Adipose tissue (tissue), 3 donors: ENCODE data around the gene NMS. TPM values are rescaled to one million over a fixed set of nuclear protein-coding genes. Genes with fewer than 3 reads are reported as not detected.
"Not testable (repeated sequence)": the region's sequence is repeated elsewhere in the genome, so short reads cannot be mapped to it uniquely, and the experiment has no call there.

Source experiments
- H3K27ac ChIP-seq: one replicate; pipeline ENCODE4 v1.5.1; 2013; ENCODE audit warnings: low read depth, low read length
- WGBS, 3 donors: extraction: QIAGEN DNeasy Blood & Tissue Kit; methylation state at CpG; one replicate each; pipeline ENCODE4 v1.1.7; 2013; 5-methylcytosine and 5-hydroxymethylcytosine counted together
- polyA plus RNA-seq, 3 donors: library from polyadenylated mRNA; stranded (reverse); fragments of 200-250 nt; gene quantifications; one replicate each; pipeline ENCODE4 v1.2.3, GENCODE V29; 2013
- donor health status: healthy with polysubstance abuse.
- donor health status: Bipolar disorder and iron deficiency.
- donor health status: healthy.

The NMS gene
- polyA plus RNA-seq, result not detected

GRCh38 chr2:100470182-100470581 is at the start of gene NMS:
Gene NMS (plus strand): TSS chr2:100470482. CDS start chr2:100470489, 7 bp downstream.
- WGBS, 3 donors, result 80 to 94% (median 92%) methylated on average over 7 of the region's 7 CpGs
- H3K27ac ChIP-seq, result no peak within 1 kb of the TSS

GRCh38 chr2:100422320-100423055 is 47.8 kb upstream of the NMS start:
- 83 to 92% (median 90%) methylated on average over 4 of the region's 4 CpGs for WGBS, 3 donors
- no peak overlapping the region for H3K27ac ChIP-seq

GRCh38 chr2:100423631-100424030 is 46.7 kb upstream of the NMS start:
- H3K27ac ChIP-seq, result no peak overlapping the region
- WGBS, 3 donors, result 86 to 91% (median 90%) methylated on average over 1 of the region's 1 CpG

GRCh38 chr2:100424277-100424875 is 45.9 kb upstream of the NMS start:
- no peak overlapping the region for H3K27ac ChIP-seq
- WGBS, 3 donors, result 70 to 86% (median 86%) methylated on average over 4 of the region's 4 CpGs

- WGBS, 3 donors, result 74% methylated on average over 4 of the region's 4 CpGs
- H3K27ac ChIP-seq, result no peak overlapping the region
Measured at GRCh38 chr2:100425107-100425506, 45.2 kb upstream of the NMS start.

GRCh38 chr2:100425573-100426383 is 44.5 kb upstream of the NMS start:
- WGBS, 3 donors, result 65 to 85% (median 71%) methylated on average over 15 of the region's 15 CpGs
- H3K27ac ChIP-seq, result no peak overlapping the region

GRCh38 chr2:100426384-100426720 is 43.9 kb upstream of the NMS start:
- H3K27ac ChIP-seq, result no peak overlapping the region
- 85 to 87% (median 87%) methylated on average over 18 of the region's 18 CpGs for WGBS, 3 donors

GRCh38 chr2:100427111-100427510 is 43.2 kb upstream of the NMS start:
- 85 to 91% (median 90%) methylated on average over 12 of the region's 12 CpGs for WGBS, 3 donors
- H3K27ac ChIP-seq, result no peak overlapping the region

GRCh38 chr2:100427627-100428258 is 42.5 kb upstream of the NMS start:
- WGBS, 3 donors, result 22 to 37% (median 31%) methylated on average over 11 of the region's 11 CpGs
- H3K27ac ChIP-seq, result no peak overlapping the region

- 37 to 56% (median 39%) methylated on average over 1 of the region's 1 CpG for WGBS, 3 donors
- no peak overlapping the region for H3K27ac ChIP-seq
Measured at GRCh38 chr2:100429726-100430125, 40.6 kb upstream of the NMS start.

GRCh38 chr2:100437751-100438150 is 32.5 kb upstream of the NMS start:
- 71 to 79% (median 72%) methylated on average over 8 of the region's 8 CpGs for WGBS, 3 donors

GRCh38 chr2:100446696-100447095 is 23.6 kb upstream of the NMS start:
- WGBS, 3 donors, result 73 to 78% (median 73%) methylated on average over 2 of the region's 2 CpGs
- H3K27ac ChIP-seq, result no peak overlapping the region

More at GRCh38 chr2:100437751-100438150, 32.5 kb upstream of the NMS start:
- H3K27ac ChIP-seq, result no peak overlapping the region

GRCh38 chr2:100451092-100451491 is 19.2 kb upstream of the NMS start:
- H3K27ac ChIP-seq, result no peak overlapping the region
- 83 to 88% (median 84%) methylated on average over 5 of the region's 5 CpGs for WGBS, 3 donors

- H3K27ac ChIP-seq, result no peak overlapping the region
Measured at GRCh38 chr2:100451734-100452133, 18.5 kb upstream of the NMS start.

- no peak overlapping the region for H3K27ac ChIP-seq
- WGBS, 3 donors, result 64 to 73% (median 73%) methylated on average over 4 of the region's 4 CpGs
Measured at GRCh38 chr2:100453853-100454252, 16.4 kb upstream of the NMS start.

GRCh38 chr2:100456357-100456756 is 13.9 kb upstream of the NMS start:
- not testable (repeated sequence) for H3K27ac ChIP-seq

- 68 to 89% (median 87%) methylated on average over 1 of the region's 1 CpG for WGBS, 3 donors
- no peak overlapping the region for H3K27ac ChIP-seq
Measured at GRCh38 chr2:100460904-100461530, 9.3 kb upstream of the NMS start.

GRCh38 chr2:100470898-100471514 is 724 bp downstream of the NMS start:
- 19 to 24% (median 20%) methylated on average over 16 of the region's 16 CpGs for WGBS, 3 donors
- no peak overlapping the region for H3K27ac ChIP-seq
